Measurements from ENCODE around the gene NTF3.

DNA sequence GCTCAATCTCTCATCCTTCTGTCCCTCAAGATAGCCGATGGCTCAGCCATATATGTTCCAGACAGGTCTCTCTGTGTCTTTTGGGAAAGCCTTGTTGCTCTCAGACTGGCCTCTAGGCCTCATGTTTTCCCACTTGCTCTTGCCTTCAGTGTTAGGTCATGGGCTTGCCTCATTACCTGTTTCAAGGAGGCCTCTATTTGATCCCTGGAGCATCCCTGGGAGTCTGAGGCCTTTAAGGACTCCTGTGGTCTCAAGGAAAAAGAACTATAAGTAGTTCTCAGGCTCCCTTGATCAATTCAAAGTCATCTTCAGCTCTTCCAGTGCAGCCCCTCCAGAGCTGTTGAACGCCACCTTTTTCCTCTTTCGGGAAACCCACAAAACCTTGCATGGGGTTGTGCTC is 47.9 kb downstream of the NTF3 start:
- TF ChIP-seq, protein P1, sequence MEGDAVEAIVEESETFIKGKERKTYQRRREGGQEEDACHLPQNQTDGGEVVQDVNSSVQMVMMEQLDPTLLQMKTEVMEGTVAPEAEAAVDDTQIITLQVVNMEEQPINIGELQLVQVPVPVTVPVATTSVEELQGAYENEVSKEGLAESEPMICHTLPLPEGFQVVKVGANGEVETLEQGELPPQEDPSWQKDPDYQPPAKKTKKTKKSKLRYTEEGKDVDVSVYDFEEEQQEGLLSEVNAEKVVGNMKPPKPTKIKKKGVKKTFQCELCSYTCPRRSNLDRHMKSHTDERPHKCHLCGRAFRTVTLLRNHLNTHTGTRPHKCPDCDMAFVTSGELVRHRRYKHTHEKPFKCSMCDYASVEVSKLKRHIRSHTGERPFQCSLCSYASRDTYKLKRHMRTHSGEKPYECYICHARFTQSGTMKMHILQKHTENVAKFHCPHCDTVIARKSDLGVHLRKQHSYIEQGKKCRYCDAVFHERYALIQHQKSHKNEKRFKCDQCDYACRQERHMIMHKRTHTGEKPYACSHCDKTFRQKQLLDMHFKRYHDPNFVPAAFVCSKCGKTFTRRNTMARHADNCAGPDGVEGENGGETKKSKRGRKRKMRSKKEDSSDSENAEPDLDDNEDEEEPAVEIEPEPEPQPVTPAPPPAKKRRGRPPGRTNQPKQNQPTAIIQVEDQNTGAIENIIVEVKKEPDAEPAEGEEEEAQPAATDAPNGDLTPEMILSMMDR (conservative IDR thresholded peaks at IDR 0.05 in 1 of 2, IDR thresholded peaks at IDR 0.05 in 1 of 2; ENCODE audit: low read depth in 1 of 2, low read length in 2 of 2) = no peak
- TF ChIP-seq EZH2 (IDR thresholded peaks at IDR 0.05; ENCODE audit: low read length, missing control alignments) = no peak
